Activated T-helper 9 cell treated with anti-CD3 and anti-CD28 coated beads, Interleukin-2, amount 50 U/mL, for 16 hours (primary cell): ENCODE results near the gene PRR29.
A peak's percentile ranks its signal among the peaks of the same experiment; 100 is the strongest.
"Not testable (repeated sequence)": the region's sequence is repeated elsewhere in the genome, so short reads cannot be mapped to it uniquely, and the experiment has no call there.

Experiments used
- DNase-seq: peaks from one replicate; pipeline ENCODE4 v3.0.0-alpha.2; 2020; ENCODE audit warnings: low read depth

PRR29 gene

GRCh38 chr17:63974594-63975192 is 23.5 kb upstream of the PRR29 start:
- DNase-seq: no peak

GRCh38 chr17:63975541-63976092 is 22.5 kb upstream of the PRR29 start:
- no peak for DNase-seq

GRCh38 chr17:63976702-63977101 is 21.4 kb upstream of the PRR29 start:
- DNase-seq: no peak

- no peak for DNase-seq
Measured at GRCh38 chr17:63978272-63979200, 19.6 kb upstream of the PRR29 start.

DNA sequence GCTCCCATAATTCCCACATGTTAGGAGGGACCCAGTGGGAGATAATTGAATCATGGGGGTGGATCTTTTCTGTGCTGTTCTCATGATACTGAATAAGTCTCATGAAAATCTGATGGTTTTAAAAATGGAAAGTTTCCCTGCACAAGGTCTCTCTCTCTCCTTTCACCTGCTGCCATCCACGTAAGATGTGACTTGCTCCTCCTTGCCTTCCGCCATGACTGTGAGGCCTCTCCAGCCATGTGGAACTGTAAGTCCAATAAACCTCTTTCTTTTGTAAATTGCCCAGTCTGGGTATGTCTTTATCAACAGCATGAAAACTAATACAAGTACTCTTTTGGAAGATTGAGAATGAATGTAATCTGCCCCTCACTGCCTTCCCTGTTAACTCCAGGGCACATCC is 15.5 kb upstream of the PRR29 start:
- not testable (repeated sequence) for DNase-seq

DNA sequence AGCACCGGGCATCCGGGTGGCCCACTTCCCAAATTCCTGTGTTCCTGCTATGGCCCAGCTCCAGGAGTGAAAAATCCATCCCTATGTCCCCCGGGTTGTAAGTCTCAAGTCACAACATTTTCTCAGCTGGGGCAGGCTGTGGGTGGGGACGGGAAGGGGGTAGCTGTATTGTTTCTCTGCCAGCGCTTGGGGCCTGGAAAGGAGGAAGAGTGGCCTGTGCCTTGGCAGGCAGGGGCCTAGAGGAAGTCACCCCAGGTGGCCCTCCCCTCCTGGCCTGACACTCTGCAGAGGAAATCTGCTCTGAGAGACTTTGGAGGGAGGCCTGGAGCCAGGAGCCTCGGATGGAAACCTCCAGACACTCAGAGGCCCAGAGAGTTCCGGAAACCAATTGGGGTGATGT is 14.8 kb upstream of the PRR29 start:
- no peak for DNase-seq

DNA sequence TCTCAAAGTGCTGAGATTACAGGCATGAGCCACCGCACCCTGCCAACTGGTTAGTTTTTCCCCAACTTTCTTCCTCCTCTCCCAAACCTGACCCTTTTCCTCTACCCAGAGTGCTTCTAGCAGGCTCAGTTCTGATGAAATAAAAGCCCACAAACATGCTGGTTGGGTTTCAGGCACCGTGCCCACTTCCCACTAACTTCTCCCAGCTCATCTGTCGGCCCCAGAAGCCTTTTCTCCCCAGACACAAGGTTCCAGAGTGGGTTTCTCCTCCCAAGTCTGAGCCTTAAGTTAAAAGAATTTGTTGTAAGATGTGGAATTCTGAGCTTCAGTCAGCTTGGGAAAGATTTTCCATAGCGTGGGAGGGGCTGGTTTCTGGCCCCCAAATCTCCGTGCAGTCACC is 13.9 kb upstream of the PRR29 start:
- DNase-seq: no peak

DNA sequence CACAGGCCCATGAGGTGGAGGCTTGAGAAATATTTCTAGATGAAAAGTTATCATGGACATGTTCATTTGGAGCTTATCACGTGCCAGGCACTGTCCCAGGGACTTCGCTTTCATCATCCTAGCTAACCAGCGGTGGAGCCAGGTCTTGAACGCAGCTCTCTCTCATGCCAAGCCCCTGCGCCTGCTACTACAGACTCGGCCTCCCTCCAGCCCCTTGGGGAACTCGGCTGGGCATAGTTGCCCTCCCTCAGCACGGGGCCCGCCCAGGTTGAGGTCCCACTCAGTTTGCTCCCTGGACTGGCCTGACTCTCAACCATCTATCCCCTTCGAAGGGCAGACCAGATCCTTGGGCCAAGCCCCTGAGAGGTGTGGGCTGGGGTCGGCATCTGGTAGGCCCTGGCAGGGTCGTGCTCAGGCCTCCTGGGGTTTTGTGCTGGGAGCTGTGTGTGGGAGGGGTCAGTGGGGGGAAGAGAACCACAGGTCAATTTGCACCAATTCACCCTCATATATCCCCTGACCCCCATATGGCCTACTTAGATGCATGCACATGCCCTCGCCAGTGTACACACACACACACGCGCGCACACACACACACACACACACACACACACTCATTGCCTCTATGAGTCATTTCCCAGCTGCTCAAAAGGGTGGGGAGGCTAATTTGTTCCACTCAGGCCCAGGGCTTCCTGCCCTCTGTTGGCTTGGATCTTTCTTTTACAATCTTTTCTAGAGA is 13.3 kb upstream of the PRR29 start:
- peak; percentile 43 for DNase-seq

GRCh38 chr17:63985387-63986140 is 12.6 kb upstream of the PRR29 start:
- no peak for DNase-seq

DNA sequence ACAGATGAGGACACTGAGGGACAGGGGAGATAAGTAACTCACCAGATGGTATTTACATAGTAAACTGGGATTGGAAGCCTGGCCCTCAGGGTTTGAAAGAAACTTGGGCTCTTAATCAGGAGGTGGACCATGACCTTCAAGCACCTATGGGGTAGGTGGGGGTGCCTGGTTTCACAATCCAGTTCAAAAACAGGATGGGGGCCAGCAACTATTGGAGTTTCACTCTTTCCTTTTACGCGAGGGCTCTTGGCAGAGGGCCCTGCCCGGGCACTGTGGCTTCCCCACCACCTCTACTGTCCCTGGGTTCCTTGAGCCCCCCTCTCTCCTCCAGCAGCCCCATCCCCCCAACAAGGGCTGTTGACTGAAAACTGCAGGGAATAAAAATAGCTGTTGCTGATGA is 11.3 kb upstream of the PRR29 start:
- DNase-seq: no peak

DNA sequence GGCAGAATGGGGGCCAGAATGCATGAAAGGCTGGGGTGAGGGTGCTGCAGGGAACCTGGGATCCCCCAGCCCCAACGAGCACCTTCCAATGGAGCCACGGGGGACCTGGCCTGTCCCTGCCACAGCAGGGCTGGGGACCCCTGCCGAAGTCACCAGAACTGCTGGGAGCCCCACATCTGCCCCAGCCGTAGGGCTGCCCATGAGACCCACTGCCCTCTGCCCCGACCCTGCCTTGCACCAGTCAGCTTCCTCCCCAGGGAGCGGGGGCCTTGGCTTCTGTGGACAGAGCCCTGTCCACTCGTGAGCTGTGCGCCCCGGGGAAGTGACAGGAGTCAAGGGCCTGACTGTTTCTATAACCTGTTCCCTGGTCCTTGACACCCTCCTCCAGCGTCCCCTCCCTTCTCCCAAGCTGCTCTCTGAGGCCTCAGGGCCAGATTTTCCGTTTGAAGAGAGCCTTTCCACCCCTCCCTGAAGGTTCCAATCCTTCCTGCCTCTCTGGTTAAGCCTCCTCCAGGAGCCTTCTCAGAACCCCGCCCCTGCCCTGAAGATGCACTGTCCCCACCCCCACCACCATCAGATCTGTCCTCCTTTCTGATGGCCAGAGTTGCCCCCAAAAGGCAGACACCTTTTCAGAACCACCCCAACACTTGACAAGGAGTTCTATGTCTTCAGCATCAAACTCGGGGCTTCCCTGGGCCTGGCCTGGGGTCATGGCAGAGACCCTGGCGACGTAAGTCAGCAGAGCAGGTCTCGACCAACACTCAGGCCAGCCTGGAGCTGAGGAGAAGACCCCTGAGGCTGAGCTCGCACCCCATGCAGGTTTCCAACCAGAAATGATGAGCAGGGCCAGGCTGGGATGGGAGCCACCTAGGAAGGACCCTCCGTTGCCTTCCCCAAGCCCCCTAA is 10.7 kb upstream of the PRR29 start:
- DNase-seq: no peak

- DNase-seq: no peak
Measured at GRCh38 chr17:63988127-63988478, 10.0 kb upstream of the PRR29 start.

DNA sequence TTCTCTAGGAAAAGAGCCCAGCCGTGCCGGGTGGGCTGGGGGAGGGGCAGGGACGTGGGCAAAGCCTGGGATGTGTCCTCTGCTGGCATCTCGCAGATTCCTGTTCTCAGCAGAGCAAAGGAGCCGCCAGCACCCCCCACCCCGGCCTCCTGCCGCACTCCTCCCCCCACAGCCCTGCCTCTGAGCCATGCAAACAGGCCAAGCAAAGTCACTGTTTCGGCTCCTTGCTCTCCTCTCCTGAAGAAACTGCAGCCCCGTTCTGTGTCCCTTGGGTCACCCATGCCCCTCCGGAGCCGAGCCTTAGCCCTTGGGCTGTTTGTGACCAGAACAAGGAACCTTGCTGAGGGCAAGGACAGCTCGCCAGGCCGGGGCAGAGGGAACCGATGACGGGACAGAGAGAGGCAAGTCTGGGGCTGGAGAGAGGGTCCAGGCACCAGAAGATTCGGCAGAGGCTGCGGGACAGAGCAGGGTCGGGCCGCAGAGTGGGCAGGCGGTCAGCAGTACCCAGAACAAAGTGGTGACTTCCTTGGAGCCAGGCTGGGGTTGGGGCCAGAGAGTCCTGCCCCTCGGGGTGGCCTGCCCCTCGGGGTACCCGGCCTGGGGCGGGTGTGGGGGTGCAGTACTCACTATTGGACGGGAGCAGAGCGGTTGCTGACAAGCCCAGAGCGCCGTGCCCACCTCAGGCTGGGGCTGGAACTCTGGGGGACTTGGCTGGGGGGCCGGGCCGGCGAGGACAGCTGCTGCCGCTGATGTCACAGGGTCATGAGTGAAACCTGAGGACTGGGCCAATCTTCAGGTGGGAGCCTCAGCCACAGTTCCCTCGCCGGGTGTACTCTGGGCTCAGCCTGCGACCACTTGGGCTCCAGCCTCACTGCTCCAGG is 9.2 kb upstream of the PRR29 start:
- no peak for DNase-seq

- DNase-seq: no peak
Measured at GRCh38 chr17:63989622-63990345, 8.4 kb upstream of the PRR29 start.

DNA sequence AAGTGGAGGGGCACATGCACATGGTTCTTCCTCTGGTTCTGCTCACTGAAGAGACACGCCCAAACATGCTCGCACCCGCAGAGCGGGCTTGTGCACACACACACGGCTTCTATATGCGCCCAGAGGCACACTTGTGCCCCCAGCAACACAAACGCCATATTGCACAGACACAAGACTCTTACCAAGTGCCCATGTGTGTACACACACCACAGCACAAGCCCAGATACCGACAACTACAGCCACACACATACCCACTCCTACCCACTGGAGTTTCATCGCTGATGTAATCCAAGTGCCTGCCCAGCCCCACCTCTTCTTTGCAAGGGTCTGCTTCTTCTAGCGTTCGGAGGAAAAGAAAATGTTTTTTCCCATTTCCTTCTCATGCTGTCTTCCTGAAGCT is 6.5 kb upstream of the PRR29 start:
- DNase-seq: no peak

DNA sequence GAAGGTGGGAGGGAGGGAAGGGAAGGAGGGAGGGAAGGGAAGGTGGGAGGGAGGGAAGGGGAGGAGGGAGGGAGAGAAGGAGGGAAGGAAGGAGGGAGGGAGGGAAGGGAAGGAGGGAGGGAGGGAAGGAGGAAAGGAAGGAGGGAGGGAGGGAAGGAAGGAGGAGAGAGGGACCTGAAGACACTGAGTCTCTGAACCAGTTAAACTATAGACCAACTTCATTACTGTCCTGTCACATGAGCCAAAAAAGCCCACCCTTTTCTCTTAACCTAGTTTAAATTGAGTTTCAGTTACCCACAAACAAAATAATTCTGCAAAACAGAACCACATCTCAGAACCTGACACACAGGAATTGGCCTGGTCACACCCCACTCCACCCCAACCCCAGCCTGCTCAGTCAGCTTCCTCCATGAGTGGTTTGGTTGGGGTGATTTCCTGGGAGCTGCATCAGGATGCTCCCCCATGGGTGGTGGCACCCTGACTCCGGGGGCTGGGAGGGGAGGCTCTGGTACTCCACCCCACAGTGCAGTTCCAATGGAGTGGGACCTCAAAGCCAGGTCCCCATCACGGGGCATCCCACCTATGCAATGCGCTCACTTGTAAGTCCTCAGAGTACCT is 4.7 kb upstream of the PRR29 start:
- no peak for DNase-seq

DNA sequence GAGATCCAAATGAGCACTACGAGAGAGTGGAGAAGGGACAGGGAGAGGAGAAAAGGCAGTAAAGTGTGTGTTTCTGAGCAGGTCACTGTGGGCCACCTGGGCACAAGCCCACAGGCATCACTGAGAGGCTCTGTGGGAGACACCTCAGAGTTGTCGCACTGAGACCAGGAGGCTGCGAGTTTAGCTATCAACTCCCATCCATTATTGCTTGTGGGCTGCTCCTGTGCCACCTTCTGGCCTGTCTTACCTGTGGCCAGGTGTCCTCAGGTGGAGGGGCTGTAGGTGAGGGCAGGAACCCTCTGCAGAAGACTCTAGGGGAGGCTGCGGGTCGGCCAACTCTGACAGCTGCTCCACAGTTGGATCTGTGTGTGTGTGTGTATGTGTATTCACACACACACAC is 2.5 kb upstream of the PRR29 start:
- DNase-seq: no peak

DNA sequence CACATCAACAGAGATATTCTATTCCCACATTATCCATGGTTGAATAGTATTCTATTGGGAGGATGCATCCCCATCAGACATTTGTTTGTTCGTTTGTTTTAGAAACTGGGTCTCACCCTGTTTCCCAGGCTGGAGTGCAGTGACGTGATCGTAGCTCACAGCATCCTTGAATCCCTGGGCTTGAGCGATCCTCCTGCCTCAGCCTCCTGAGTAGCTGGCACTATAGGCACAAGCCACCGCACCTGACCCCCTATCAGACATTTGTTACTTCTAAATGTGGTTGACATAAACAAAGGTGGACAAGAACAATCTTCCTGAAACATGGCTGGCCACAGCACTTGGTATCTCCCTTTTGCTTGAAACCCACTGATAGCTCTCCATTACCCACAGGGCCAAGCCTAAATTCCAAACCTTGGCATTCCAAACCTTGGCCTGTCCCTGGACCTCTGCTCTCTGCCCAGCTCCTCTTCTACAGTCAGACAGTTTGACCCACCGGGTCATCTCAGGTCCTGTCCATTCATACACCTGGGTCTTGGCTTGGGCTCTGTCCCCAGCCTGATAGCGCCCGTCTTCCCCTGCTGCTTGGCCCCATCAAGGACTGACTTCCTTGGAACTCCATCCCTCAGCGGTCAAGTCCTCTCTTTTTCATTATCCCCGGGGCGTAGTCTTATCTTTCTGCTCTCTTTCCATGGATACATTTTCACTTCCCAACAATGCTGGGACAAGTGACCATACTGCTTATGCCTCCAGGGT is 1.5 kb upstream of the PRR29 start:
- DNase-seq: no peak
